B cell (primary cell): ENCODE results near the gene GRK3.

ENCODE experiments used
- EZH2 ChIP-seq: IDR thresholded peaks from 2 replicates; pipeline ENCODE4 v1.6.1; 2012; ENCODE audit warnings: borderline replicate concordance, low read depth, mild to moderate bottlenecking, moderate library complexity, low read length; ENCODE audit not compliant: insufficient read depth, poor library complexity, severe bottlenecking
- TF ChIP-seq, protein P1 (sequence below): fragments of 200-600 bp; IDR thresholded peaks from one replicate; pipeline ENCODE4 v1.8.0; 2022; ENCODE audit warnings: antibody characterized with exemption, mild to moderate bottlenecking

DNA sequence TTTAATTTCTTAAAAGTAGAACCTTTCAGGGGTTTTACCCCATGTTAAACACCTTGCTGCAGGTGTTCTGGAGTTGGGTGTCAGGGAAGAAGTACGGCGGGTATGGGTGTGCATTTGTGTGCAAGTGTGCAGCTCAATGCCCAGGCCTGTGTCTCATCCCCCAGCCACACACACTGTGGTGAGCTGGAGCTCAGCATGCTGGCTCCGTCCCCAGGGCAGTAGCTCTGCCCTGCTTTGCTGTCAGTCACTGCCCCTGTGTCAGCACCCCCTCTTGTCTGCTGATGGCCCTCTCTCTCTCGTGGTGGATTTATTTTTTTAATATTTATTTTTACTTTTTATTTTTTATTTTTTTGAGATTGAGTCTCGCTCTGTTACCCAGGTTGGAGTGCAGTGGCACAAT lies 141.7 kb downstream of the GRK3 start:
- TF ChIP-seq, protein P1, sequence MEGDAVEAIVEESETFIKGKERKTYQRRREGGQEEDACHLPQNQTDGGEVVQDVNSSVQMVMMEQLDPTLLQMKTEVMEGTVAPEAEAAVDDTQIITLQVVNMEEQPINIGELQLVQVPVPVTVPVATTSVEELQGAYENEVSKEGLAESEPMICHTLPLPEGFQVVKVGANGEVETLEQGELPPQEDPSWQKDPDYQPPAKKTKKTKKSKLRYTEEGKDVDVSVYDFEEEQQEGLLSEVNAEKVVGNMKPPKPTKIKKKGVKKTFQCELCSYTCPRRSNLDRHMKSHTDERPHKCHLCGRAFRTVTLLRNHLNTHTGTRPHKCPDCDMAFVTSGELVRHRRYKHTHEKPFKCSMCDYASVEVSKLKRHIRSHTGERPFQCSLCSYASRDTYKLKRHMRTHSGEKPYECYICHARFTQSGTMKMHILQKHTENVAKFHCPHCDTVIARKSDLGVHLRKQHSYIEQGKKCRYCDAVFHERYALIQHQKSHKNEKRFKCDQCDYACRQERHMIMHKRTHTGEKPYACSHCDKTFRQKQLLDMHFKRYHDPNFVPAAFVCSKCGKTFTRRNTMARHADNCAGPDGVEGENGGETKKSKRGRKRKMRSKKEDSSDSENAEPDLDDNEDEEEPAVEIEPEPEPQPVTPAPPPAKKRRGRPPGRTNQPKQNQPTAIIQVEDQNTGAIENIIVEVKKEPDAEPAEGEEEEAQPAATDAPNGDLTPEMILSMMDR: no peak
- TF ChIP-seq EZH2: no peak
